Lower leg skin (tissue), 3 donors: ENCODE measurements around the gene RFC4.

Experiments used
- CTCF ChIP-seq, 3 donors: fragments of 450-650 bp; IDR thresholded peaks; one replicate each; pipeline ENCODE4 v1.5.1; 2016; ENCODE audit warnings: antibody characterized with exemption in 3 of 3, mild to moderate bottlenecking in 3 of 3, moderate library complexity in 2 of 3
- POLR2A ChIP-seq, 2 donors: fragments of 450-650 bp; IDR thresholded peaks; one replicate each; pipeline ENCODE4 v1.6.1; 2016 to 2017; ENCODE audit warnings: antibody characterized with exemption in 2 of 2, mild to moderate bottlenecking in 1 of 2, moderate library complexity in 1 of 2

DNA sequence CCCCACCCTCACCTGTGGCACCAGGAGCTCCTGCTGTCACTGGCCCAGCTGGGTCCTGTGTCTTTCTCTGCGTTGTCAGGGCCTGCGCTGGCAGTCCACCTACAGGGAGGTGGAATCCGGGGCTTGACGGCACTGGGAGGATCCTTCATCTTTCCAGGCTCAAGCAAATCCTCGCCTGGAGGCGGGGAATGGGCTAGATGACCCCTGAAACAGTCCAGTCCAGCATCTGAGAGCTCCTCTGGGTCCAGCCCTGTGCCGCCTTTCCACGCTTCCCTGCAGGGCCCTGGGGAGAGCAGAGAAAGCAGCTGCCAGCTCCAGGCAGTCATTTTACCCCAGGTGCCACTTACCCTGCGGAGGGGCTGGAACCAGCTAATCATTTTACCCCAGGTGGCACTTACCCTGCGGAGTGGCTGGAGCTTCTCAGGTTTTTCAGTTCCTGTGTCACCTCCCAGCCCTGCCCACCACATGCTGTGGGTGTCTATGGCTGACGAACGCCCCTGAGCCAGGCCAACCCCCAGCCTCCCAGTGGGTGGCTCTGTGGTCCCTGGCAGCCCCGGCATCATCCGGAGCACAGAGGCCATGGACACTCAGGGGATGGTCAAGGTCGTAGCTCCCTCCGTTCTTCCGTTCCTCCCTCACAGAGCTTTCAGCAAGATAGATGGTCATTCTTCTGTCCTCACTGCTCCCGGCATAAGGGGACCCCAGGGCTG, 18.3 kb upstream of the RFC4 start:
- TF ChIP-seq CTCF (IDR thresholded peaks at IDR 0.05) = no peak
- no peak for TF ChIP-seq POLR2A (IDR thresholded peaks at IDR 0.05)
